Ishikawa (cell line): ENCODE measurements around the gene AMPH.

ENCODE experiments used
- CEBPB ChIP-seq: IDR thresholded peaks from 2 replicates; pipeline ENCODE4 v1.6.1; 2012
- CREB1 ChIP-seq: IDR thresholded peaks from 2 replicates; pipeline ENCODE4 v1.6.1; 2012; ENCODE audit warnings: low read depth
- EGR1 ChIP-seq: IDR thresholded peaks from 2 replicates; pipeline ENCODE4 v1.6.1; 2012
- EP300 ChIP-seq: IDR thresholded peaks from 2 replicates; pipeline ENCODE4 v1.6.1; 2012; ENCODE audit warnings: borderline replicate concordance
- FOXM1 ChIP-seq: IDR thresholded peaks from 2 replicates; pipeline ENCODE4 v1.6.1; 2012; ENCODE audit warnings: low read depth, borderline replicate concordance
- MAX ChIP-seq: IDR thresholded peaks from 2 replicates; pipeline ENCODE4 v1.6.1; 2012
- RAD21 ChIP-seq: IDR thresholded peaks from 2 replicates; pipeline ENCODE4 v1.6.1; 2012; ENCODE audit warnings: low read depth
- REST ChIP-seq: IDR thresholded peaks from 2 replicates; pipeline ENCODE4 v1.6.1; 2012; ENCODE audit warnings: low read depth, mild to moderate bottlenecking
- TAF1 ChIP-seq: IDR thresholded peaks from 2 replicates; pipeline ENCODE4 v1.6.1; 2012; ENCODE audit warnings: low read depth, mild to moderate bottlenecking
- TCF12 ChIP-seq: IDR thresholded peaks from 2 replicates; pipeline ENCODE4 v1.6.1; 2012; ENCODE audit warnings: low read depth
- USF1 ChIP-seq: IDR thresholded peaks from 2 replicates; pipeline ENCODE4 v1.6.1; 2012
- ZBTB7A ChIP-seq: IDR thresholded peaks from 2 replicates; pipeline ENCODE4 v1.6.1; 2012; ENCODE audit warnings: low read depth

DNA sequence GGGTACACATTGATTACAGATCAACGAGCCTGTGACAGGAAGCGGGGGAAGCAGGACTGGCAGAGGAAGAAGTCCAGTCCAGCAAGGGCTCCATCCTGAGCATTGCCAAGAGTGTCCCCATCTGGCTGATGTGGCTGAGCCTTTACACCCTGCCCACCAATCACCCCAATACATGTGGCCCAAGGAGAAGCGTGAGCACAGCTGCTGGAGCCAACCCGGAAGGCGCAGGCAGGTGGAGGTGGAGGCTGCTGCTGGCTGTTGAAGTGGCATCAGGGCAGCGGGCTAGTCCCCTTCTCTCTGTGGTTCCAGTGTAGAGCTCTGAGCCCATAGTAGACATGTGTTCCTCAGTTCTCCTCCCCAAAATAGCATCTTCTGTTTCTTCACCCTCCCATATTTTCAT is 6.8 kb upstream of the AMPH start:
- no peak for TF ChIP-seq REST
- no peak for TF ChIP-seq RAD21
- no peak for TF ChIP-seq TCF12
- no peak for TF ChIP-seq FOXM1
- no peak for TF ChIP-seq CREB1
- no peak for TF ChIP-seq ZBTB7A
- TF ChIP-seq CEBPB = no peak
- no peak for TF ChIP-seq TAF1
- TF ChIP-seq EGR1 = no peak
- no peak for TF ChIP-seq MAX
- no peak for TF ChIP-seq USF1
- TF ChIP-seq EP300 = no peak
